ENCODE data around the gene TEX19.
"Not testable (repeated sequence)": the region's sequence is repeated elsewhere in the genome, so short reads cannot be mapped to it uniquely, and the experiment has no call there.

TEX19 gene

DNA sequence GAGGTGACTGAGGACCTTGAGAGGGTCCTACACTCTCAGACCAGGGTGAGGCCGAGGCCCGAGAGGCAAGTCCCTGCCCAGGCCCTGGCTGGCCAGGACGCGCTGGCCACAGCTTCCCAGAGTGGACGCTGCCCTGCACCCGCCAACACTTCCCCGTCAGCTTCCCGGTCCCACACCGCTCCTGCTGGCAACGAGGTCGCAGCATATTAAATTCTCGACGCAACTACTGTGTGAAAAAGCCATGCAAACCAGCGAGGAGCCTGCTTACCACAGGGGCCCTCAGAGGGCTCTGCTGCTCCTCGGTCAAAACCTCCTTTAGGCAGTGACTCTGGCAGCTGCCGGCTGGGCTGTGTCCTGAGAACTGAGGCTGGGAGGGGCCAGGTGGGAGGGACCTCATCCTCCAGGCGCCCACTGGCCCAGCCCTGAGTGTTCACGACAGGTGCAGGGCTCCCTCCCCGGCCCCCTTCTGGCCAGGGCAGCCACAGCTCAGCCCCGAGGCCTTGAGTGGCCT, 2.1 kb upstream of the TEX19 start:
- no peak for DNase-seq (ENCODE audit: low read depth)

DNA sequence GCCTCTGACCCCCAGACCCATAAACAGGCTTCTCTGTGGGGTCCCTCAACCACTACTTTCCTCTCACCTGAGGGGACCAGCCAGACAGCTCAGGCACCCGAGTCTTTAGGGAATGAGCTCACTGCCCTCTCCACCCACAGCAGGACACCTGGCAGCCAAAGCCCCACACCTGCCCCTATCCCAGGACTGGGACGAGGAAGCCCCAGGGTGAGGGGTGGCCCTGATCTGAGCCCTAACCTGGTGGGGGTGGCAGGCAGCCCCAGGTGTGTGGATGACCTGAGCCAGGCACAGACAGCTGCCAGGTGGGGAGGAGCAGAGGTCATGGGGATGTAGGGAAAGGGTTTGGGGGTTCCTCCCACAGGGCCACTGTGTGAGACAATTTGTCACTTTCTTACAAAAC, 1.7 kb upstream of the TEX19 start:
- DNase-seq (ENCODE audit: low read depth), result no peak

DNA sequence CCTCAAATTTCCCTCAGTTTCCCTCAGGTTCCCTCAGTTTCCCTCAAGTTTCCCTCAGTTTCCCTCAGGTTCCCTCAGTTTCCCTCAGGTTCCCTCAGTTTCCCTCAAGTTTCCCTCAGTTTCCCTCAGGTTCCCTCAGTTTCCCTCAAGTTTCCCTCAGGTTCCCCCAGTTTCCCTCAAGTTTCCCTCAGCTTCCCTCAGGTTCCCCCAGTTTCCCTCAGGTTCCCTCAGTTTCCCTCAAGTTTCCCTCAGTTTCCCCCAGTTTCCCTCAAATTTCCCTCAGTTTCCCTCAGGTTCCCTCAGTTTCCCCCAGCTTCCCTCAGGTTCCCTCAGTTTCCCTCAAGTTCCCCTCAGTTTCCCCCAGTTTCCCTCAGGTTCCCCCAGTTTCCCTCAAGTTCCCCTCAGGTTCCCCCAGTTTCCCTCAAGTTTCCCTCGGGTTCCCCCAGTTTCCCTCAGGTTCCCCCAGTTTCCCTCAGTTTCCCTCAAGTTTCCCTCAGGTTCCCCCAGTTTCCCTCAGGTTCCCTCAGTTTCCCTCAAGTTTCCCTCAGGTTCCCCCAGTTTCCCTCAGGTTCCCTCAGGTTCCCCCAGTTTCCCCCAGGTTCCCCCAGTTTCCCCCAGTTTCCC, 516 bp downstream of the TEX19 start:
- DNase-seq (ENCODE audit: low read depth), result not testable (repeated sequence)

DNA sequence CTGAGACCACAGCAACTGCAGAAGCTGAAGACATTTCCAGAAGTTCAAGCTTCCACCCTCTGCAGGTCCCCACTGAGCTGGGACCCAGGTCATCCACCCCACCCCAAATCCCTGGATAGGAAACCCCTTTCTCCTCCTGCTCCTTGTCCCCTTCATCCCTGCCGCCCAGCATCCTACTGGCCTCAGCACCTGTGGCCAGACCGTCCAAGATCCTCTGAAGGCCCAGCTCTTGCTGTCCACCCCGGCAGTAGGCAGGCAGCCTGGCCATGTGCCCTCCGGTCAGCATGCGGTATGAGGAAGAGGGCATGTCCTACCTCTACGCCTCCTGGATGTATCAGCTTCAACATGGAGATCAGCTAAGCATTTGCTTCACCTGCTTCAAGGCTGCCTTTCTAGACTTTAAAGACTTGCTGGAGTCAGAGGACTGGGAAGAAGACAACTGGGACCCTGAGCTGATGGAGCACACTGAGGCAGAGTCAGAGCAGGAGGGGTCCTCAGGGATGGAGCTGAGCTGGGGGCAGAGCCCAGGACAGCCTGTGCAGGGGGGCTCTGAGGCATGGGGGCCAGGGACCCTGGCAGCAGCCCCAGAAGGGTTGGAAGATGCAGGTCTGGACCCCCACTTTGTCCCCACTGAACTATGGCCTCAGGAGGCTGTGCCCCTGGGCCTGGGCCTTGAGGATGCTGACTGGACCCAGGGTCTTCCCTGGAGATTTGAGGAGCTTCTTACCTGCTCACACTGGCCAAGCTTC, 3.0 kb downstream of the TEX19 start:
- no peak for DNase-seq (ENCODE audit: low read depth)

DNA sequence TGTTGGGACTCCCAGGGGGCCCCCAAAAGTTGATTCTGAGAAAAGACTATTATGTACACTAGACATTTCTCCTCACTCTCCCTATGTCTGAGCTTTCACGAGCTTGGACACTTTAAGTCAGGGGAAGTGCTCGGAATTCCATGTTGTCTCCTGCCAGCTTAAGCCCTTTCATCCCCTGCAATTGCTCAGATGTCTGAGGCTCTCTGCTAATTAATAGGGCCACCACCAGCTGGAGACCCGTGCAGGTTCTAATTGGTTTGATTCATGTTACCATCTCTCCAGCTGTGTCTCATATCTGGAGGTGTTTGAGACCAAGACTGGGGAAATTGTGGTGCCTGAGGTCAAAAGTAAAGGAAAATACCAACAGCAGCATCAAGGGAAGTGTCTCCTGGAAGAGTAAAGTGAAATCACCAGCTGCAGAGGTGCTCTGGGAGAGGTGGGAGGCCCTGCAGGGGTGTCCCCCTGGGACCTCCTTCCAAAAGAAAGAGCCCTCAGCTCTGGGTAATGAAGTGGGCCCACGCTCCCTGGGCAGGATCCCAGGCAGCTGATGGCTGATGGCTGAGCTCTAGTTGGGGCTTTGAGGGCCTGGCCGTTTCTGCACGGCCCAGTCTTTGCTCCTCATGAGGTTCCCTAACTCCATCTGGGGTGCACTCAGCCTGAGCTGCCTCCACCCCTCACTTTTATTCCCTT, 6.7 kb downstream of the TEX19 start:
- DNase-seq (ENCODE audit: low read depth), result no peak

DNA sequence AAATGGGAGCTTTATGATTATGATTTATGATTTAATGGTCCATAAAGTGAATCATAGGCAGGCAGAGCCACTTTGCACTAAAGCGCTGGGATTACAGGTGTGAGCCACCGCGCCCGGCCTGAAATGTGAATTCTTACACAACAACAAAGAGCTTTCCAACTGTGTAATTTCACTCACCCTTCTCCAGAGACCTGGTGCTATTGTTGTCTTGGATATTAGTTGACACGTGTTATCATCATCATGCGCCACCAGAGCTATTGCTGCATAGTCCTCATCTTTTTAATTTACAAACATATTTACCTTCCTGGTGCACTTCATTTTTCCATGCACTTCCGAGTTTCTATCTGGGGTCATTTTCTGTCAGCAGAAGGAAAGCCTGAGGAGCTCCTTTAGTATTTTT, 7.7 kb downstream of the TEX19 start:
- DNase-seq (ENCODE audit: low read depth), result no peak

DNA sequence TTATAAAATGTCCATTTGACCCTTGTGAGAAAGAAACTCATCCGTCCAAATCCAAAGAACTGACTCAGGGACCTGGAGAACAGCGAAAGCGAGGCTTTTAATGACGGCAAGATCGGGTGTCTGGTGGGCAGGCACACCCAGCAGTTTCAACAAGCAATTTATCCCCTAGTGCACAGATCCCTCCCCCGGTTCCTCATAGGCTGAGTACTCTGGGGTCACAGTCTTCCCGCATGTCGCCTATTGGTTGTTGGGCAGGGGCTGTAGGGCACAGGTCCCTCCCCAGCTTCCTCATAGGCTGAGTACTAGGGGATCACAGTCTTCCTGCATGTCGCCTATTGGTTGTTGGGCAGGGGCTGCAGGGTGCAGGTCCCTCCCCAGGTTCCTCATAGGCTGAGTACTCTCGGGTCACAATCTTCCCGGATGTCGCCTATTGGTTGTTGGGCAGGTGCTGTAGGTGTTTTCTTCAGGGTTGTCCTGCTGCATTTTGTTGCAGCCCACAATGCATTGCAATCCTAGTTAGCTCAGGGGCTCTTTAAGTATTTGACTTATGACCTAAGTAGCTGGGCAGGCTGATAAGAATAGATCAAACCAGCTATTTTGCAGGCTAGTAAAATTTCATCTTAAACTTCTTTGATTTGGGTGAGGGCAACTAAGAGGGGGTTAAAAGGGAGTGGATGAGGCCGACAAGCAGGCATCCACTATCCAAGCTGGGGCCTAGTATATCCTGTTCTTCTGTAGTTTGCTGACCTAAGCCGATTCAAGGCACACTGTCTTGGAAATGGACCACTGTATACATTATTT, 8.9 kb downstream of the TEX19 start:
- DNase-seq (ENCODE audit: low read depth), result no peak

DNA sequence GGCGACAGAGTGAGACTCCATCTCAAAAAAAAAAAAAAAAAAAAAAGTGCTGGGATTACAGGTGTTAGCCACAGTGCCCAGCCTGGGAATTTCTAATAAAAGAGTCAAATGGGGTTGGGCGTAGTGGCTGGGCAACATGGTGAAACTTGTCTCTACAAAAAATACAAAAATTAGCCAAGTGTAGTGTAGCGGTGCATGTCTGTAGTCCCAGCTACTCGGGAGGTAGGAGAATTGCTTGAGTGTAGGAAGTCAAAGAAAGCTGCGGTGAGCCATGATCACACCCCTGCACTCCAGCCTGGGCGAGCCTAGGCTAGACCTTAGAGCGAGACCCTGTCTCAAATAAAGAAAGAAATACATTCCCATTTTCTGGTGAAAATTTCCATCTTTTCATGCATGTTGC, 10.2 kb downstream of the TEX19 start:
- DNase-seq (ENCODE audit: low read depth), result no peak

DNA sequence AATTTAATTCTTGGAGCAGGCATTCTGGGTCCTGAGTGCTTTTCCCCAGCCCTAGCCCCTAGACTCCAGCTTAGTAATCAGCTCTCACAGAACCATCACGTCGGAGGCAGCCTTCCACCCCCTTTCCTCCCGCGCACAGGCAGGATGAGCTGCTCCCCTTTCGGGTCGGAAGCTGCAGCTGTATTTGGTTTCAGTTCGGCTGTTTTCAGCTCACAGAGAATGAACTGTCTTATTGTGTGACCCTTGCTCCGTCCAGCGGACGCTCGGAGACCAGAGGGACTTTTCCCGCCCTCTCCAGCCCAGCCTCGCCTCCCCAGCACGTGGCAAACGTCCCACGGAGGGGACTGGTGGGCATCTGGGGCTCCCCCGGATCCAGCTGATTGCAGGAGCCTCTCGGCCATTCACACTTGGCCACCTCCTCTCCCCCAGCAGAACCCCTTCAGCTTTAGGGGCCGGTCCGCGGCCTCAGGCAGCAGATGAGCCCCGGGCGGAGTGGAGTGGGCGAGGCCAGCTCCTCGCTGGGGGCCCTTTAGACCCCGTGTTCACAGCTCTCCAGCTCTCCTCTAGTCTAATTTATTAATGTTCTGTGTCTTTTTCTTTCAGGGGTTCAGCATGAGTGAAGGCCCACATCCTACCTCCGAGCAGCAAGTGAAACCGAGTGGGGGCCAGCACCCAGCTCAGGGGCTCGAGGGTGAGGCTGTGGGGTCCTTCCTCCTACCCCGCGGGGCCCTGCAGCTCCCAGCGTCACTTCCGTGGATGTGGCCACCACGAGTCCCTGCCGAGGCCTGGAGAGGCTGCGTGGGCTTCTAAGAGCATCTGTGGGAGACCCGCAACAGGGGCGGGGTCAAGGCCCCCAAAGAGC, 11.7 kb downstream of the TEX19 start:
- no peak for DNase-seq (ENCODE audit: low read depth)

DNA sequence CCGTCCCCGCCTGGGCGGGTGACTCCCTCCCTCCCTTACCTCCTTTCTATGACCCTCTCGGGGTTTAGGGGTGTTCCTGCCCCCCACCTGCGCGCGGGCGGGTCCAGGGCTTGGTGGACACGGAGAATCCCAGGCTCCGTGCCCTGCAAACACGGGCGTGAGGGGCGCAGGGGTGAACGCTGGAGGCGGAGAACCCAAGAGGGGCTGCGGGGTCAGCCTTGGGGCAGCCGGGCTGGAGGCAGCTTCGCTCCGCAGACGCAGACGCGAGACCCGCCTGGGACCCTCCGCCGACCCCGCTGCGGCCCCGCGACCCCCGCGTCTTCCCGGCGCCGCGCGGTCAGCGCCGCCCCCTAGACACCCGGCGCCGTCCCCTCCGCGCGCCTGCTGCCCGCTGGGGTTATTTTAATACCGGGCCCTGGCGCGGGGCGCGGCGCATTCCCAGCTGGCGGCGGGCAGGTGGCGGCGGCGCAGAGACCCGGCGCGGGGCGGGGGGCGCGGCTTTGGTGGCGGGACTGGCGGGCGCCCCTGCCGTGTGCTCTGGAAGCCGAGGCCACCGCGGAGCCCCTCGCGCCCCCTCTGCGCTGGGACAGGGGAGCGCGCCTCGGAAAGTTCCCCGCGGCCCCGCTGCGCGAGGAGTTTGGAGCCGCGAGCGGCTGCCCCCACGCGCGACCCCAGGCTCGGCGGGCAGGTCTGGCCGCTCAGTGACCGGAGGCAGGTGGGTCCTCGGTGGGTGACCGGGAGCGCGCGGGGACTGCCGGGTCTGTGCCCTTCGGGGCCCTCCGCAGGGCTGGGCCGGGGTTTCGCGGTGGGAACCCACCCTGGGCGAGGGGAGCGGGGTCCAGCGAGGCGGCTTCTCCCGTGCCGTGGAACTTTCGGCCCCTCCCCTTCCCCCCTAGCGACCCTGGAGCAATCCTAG, 12.5 kb downstream of the TEX19 start, which contains the start of gene UTS2R:
Gene UTS2R (plus strand): TSS at position 433 of the 916 bp plus-strand sequence. CDS start 2,560 bp downstream, outside the sequence.
- no peak for DNase-seq (ENCODE audit: low read depth)

DNA sequence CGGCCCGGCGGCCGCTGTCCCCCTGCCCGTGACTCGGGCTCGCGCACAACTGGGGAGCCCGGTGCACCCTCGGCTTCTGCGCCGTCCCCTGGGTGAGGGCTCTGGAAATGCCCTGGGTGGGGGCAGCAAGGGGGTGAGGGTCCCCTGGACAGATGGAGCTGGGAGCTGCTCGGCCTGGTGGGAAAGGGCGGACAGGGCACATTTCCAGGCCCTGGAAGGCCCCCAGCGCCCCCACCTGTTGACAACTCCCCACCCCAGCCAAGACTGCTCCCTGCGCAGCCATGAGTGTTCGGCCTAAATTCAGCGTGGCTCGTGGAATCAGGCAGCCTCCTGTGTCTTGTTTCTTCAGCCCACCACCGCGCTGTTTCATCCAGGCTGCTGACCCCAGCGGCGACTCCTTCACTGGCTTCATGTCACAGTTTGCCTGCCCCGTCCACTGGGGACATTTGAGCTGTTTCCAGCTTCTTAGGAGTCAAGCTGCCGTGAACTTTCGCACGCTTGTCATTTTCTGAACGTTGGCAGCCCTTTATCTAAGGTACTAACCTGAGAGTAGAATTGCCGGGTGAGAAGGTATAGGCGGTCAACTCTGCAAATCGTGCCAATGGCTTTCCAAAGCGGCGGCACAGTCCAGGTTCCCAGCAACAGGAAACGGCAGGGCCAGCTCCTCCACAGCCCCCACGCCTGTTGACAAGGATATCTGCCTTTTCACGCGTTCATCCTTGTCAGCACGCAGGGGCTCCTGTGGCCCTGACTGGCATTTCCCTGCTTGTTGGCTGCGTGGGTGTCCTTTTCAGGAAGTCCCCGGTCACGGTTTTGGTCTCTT, 13.4 kb downstream of the TEX19 start:
- DNase-seq (ENCODE audit: low read depth), result no peak

DNA sequence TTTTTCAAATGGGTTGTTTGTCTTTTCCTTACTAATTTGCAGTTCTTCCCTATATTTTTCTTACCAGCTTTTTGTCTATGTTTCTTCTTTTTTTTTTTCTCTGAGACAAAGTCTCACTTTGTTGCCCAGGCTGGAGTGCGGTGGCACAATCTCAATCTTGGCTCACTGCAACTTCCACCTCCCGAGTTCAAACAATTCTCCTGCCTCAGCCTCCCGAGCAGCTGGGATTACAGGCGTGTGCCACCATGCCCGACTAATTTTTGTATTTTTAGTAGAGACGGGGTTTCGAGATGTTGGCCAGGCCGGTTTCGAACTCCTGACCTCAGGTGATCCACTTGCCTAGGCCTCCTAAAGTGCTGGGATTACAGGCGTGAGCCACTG, 14.0 kb downstream of the TEX19 start:
- DNase-seq (ENCODE audit: low read depth), result not testable (repeated sequence)

DNA sequence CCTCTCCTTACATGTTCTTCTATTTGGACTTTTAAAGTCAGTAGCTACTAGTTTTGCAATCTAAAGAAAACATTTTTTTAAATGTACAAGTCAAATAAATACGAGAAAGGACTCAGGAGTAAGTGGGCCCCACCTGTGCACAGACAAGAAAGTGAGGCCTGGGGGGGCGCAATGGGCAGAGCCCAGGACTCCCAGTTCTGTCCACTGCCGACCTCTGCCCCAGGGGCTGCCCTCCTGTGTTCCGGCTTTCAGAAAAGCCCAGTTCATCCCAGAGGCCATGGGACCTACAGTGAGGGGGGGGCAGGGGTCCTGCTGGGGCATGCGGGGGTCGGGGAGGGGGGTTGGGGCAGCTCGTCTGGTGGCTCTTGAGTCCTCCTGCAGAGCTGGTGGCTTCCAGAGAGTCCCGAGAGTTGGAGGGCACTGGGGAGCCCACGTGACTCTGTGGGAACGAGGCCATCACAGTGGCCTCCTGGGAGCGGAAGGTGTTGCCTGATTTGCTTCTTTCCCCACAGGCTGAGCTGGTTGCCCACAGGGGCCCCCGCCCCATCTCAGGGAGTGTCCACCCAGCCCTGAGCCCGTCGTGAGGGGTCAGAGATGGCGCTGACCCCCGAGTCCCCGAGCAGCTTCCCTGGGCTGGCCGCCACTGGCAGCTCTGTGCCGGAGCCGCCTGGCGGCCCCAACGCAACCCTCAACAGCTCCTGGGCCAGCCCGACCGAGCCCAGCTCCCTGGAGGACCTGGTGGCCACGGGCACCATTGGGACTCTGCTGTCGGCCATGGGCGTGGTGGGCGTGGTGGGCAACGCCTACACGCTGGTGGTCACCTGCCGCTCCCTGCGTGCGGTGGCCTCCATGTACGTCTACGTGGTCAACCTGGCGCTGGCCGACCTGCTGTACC, 14.9 kb downstream of the TEX19 start:
- no peak for DNase-seq (ENCODE audit: low read depth)

DNA sequence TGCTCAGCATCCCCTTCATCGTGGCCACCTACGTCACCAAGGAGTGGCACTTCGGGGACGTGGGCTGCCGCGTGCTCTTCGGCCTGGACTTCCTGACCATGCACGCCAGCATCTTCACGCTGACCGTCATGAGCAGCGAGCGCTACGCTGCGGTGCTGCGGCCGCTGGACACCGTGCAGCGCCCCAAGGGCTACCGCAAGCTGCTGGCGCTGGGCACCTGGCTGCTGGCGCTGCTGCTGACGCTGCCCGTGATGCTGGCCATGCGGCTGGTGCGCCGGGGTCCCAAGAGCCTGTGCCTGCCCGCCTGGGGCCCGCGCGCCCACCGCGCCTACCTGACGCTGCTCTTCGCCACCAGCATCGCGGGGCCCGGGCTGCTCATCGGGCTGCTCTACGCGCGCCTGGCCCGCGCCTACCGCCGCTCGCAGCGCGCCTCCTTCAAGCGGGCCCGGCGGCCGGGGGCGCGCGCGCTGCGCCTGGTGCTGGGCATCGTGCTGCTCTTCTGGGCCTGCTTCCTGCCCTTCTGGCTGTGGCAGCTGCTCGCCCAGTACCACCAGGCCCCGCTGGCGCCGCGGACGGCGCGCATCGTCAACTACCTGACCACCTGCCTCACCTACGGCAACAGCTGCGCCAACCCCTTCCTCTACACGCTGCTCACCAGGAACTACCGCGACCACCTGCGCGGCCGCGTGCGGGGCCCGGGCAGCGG, 15.7 kb downstream of the TEX19 start:
- no peak for DNase-seq (ENCODE audit: low read depth)

DNA sequence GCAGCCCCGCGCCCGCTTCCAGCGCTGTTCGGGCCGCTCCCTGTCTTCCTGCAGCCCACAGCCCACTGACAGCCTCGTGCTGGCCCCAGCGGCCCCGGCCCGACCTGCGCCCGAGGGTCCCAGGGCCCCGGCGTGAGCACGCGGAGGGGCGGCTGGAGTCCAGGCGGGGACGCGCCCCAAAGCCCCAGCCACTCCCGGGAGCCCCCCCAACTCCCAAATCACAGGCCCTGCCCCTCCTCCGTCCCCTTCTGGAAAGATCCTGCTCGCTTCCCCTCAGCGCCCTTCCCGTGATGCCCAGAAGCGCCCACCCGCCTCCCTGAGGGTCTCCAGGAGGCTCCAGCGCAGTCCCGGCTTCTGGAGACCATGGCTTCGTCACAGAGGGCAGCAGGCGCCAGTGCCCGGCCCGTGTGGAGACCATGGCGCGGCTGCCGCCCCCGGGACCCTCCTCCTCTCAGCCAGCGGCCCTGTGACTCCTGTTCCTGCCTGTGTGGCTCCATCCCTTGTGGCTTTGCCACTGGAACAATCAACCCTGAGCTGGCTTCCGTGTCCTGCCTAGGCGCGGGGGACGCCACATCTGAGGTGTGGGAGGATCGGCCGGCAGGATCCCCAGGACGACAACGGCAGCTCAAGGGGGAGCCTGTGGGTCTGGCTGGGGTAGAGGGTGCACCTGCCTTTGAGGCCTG, 16.5 kb downstream of the TEX19 start:
- DNase-seq (ENCODE audit: low read depth), result no peak

DNA sequence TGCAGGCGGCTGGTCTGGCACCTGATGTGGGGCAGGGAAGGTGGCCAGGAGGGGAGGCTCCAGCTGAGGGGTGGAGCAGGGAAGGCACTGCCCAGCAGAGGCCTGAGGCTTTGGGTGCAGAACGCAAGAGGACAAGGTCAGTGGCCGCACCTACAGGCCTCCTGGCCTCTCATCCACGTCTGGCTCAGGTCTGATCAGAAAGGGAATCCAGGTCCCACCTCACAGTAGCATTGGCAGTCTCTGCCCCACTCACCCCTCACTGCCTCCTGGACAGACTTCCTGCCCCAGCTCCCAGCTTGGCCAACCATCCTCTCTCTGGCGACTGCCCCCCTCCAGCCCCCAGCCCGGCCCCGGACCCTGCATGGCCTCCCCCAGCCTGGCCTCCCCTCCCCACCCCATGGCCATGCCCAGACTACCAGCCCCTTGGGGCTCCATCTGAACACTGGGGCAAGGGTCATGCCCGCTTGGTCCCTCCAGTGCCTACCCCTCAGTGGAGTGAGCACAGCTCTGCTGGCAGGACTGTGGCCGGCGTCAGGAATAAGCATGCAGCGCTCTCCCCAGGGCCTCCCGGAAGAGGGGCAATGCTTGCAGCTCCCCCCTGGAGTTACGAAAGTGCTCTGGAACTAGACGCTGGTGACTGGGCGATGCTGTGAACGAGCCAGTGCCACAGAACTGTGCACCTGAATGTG, 17.1 kb downstream of the TEX19 start:
- no peak for DNase-seq (ENCODE audit: low read depth)

Data from stimulated activated CD8-positive, alpha-beta memory T cell treated with anti-CD3 and anti-CD28 coated beads, Interleukin-15, amount 100 ng/mL, for 1 hour (primary cell).